NB4 (cell line): ENCODE measurements around the gene UBE2M.
"Not testable (repeated sequence)": the region's sequence is repeated elsewhere in the genome, so short reads cannot be mapped to it uniquely, and the experiment has no call there.

Experiments
- DNase-seq: peaks from one replicate; pipeline ENCODE4 v3.0.0; 2010; ENCODE audit warnings: low read depth
- H3K4me3 ChIP-seq: one replicate; pipeline ENCODE4 v1.5.1; 2011; ENCODE audit warnings: mild to moderate bottlenecking, low read depth, low read length, moderate library complexity
- CTCF ChIP-seq: IDR thresholded peaks from one replicate; pipeline ENCODE4 v1.5.1; 2012; ENCODE audit warnings: low read depth, low read length
- MAX ChIP-seq: IDR thresholded peaks from 2 replicates; pipeline ENCODE4 v1.6.1; 2011; ENCODE audit warnings: low read depth, low read length
- MYC ChIP-seq: IDR thresholded peaks from 2 replicates; pipeline ENCODE4 v1.6.1; 2011; ENCODE audit warnings: low read depth, low read length
- POLR2A ChIP-seq: IDR thresholded peaks from 2 replicates; pipeline ENCODE4 v1.6.1; 2011; ENCODE audit warnings: mild to moderate bottlenecking; ENCODE audit not compliant: insufficient read length; ENCODE audit errors: extremely low read depth

Gene UBE2M

GRCh38 chr19:58547323-58548312 is 10.8 kb downstream of the UBE2M start:
- TF ChIP-seq POLR2A (no peak), CTCF (no peak), MAX (no peak)
- H3K4me3 ChIP-seq: peak overlapping the region; percentile 93
- DNase-seq: no peak

- no peak for TF ChIP-seq MYC
- TF ChIP-seq MAX: no peak
- TF ChIP-seq CTCF: no peak
- TF ChIP-seq POLR2A: no peak
- H3K4me3 ChIP-seq: peak overlapping the region; percentile 93
- no peak for DNase-seq
Observed at GRCh38 chr19:58546019-58546530, 12.3 kb downstream of the UBE2M start.

GRCh38 chr19:58545286-58546018 is 13.0 kb downstream of the UBE2M start:
- peak overlapping the region; percentile 93 for H3K4me3 ChIP-seq
- TF ChIP-seq CTCF (no peak), POLR2A (no peak), MAX (no peak), MYC (no peak)
- DNase-seq: no peak

- no peak; the same call in 1 of the 2 replicates for TF ChIP-seq MYC
- no peak for TF ChIP-seq POLR2A
- TF ChIP-seq CTCF: no peak
- no peak for TF ChIP-seq MAX
- peak overlapping the region; percentile 93 for H3K4me3 ChIP-seq
- DNase-seq: no peak
Observed at GRCh38 chr19:58544591-58545285, 13.7 kb downstream of the UBE2M start.

- DNase-seq: peak; percentile 99
- H3K4me3 ChIP-seq: peak within 1 kb of the TSS; percentile 93
- TF ChIP-seq POLR2A (peak; percentile 99), MAX (peak; percentile 48), MYC (peak; percentile 80; the same call in 1 of the 2 replicates), CTCF (no peak)
Observed at GRCh38 chr19:58543826-58544590, 14.4 kb downstream of the UBE2M start, which contains the start of gene TRIM28. Gene TRIM28 (plus strand): TSS chr19:58544064. CDS start chr19:58544758, 694 bp downstream.

GRCh38 chr19:58542641-58543372 is 15.6 kb downstream of the UBE2M start:
- H3K4me3 ChIP-seq, DNase-seq: not testable (repeated sequence)

- H3K4me3 ChIP-seq, DNase-seq: not testable (repeated sequence)
Observed at GRCh38 chr19:58539169-58539559, 19.2 kb downstream of the UBE2M start.
